Measurements from ENCODE around the gene KIRREL2. TPM values are rescaled to one million over a fixed set of nuclear protein-coding genes. Genes with fewer than 3 reads are reported as not detected.
"Not testable (repeated sequence)": the region's sequence is repeated elsewhere in the genome, so short reads cannot be mapped to it uniquely, and the experiment has no call there.

The KIRREL2 gene
- total RNA-seq, 1 donor from 2014 or later = 0.22 TPM

GRCh38 chr19:35888398-35888797 lies 31.7 kb downstream of the KIRREL2 start:
- TF ChIP-seq CTCF (IDR thresholded peaks at IDR 0.05) = no peak
- H3K4me1 Mint-ChIP-seq (ENCODE audit: low read depth) = no peaks in the 10 kb centered on the region
- DNase-seq (ENCODE audit: low spot score) = no peak
- H3K27me3 Mint-ChIP-seq (ENCODE audit: low read depth) = no peaks in the 10 kb centered on the region
- H3K9me3 Mint-ChIP-seq (ENCODE audit: low read depth) = no peaks in the 10 kb centered on the region
- peaks cover 25% of the 10 kb centered on the region for H3K36me3 Mint-ChIP-seq (ENCODE audit: low read depth)
- no peak overlapping the region for H3K27ac Mint-ChIP-seq (ENCODE audit: unreplicated experiment)
- no peak overlapping the region for H3K4me3 Mint-ChIP-seq (ENCODE audit: unreplicated experiment)

GRCh38 chr19:35889370-35890112 lies 32.8 kb downstream of the KIRREL2 start:
- Mint-ChIP-seq H3K4me3 (ENCODE audit: unreplicated experiment) (no peak overlapping the region), H3K36me3 (ENCODE audit: low read depth) (peaks cover 25% of the 10 kb centered on the region), H3K4me1 (ENCODE audit: low read depth) (no peaks in the 10 kb centered on the region), H3K9me3 (ENCODE audit: low read depth) (no peaks in the 10 kb centered on the region), H3K27ac (ENCODE audit: unreplicated experiment) (no peak overlapping the region), H3K27me3 (ENCODE audit: low read depth) (no peaks in the 10 kb centered on the region)
- no peak for DNase-seq (ENCODE audit: low spot score)
- TF ChIP-seq CTCF (IDR thresholded peaks at IDR 0.05) = no peak

- Mint-ChIP-seq H3K9me3 (ENCODE audit: low read depth) (no peaks in the 10 kb centered on the region), H3K4me1 (ENCODE audit: low read depth) (no peaks in the 10 kb centered on the region), H3K27ac (ENCODE audit: unreplicated experiment) (no peak overlapping the region), H3K36me3 (ENCODE audit: low read depth) (peaks cover 25% of the 10 kb centered on the region), H3K27me3 (ENCODE audit: low read depth) (no peaks in the 10 kb centered on the region), H3K4me3 (ENCODE audit: unreplicated experiment) (no peak overlapping the region)
- no peak for DNase-seq (ENCODE audit: low spot score)
- TF ChIP-seq CTCF (IDR thresholded peaks at IDR 0.05) = no peak
Observed at GRCh38 chr19:35890113-35890650, 33.5 kb downstream of the KIRREL2 start.

GRCh38 chr19:35891819-35892218 lies 35.1 kb downstream of the KIRREL2 start:
- H3K27ac Mint-ChIP-seq (ENCODE audit: unreplicated experiment); H3K27me3 Mint-ChIP-seq (ENCODE audit: low read depth); H3K4me1 Mint-ChIP-seq (ENCODE audit: low read depth); DNase-seq (ENCODE audit: low spot score); H3K4me3 Mint-ChIP-seq (ENCODE audit: unreplicated experiment); H3K9me3 Mint-ChIP-seq (ENCODE audit: low read depth): not testable (repeated sequence)
- peaks cover 26% of the 10 kb centered on the region for H3K36me3 Mint-ChIP-seq (ENCODE audit: low read depth)

- no peak for DNase-seq (ENCODE audit: low spot score)
- no peak overlapping the region for H3K4me3 Mint-ChIP-seq (ENCODE audit: unreplicated experiment)
- no peak for TF ChIP-seq CTCF (IDR thresholded peaks at IDR 0.05)
- no peak overlapping the region for H3K27ac Mint-ChIP-seq (ENCODE audit: unreplicated experiment)
- H3K27me3 Mint-ChIP-seq (ENCODE audit: low read depth) = no peaks in the 10 kb centered on the region
- H3K4me1 Mint-ChIP-seq (ENCODE audit: low read depth) = peaks cover 8% of the 10 kb centered on the region
- peaks cover 13% of the 10 kb centered on the region for H3K36me3 Mint-ChIP-seq (ENCODE audit: low read depth)
- H3K9me3 Mint-ChIP-seq (ENCODE audit: low read depth) = no peaks in the 10 kb centered on the region
Observed at GRCh38 chr19:35894342-35894741, 37.6 kb downstream of the KIRREL2 start.
